Right renal pelvis (tissue), 4 donors: Measurements from ENCODE around the gene LIAS. TPM values are rescaled to one million over a fixed set of nuclear protein-coding genes. Genes with fewer than 3 reads are reported as not detected.
"Not testable (repeated sequence)": the region's sequence is repeated elsewhere in the genome, so short reads cannot be mapped to it uniquely, and the experiment has no call there.

ENCODE experiments used
- DNase-seq, 4 donors: peaks; one replicate each; pipeline ENCODE4 v3.0.0-alpha.2; 2013; ENCODE audit warnings: low read depth in 4 of 4, low spot score in 3 of 4, missing footprints in 1 of 4
- polyA plus RNA-seq, 4 donors: library from polyadenylated mRNA; unstranded; fragments of 120-200 nt; gene quantifications; one replicate each; pipeline ENCODE4 v1.2.1, GENCODE V29; 2013; ENCODE audit not compliant: insufficient read length in 4 of 4

The LIAS gene
- polyA plus RNA-seq = 10 to 100 TPM; 23.6 to 25.6 (median 24.9) TPM

- peak; percentile 96 to 99 (median 98) for DNase-seq
These were observed at the start of gene LIAS, which contains the start of gene RPL9 for GRCh38 chr4:39458505-39459300. Gene LIAS, plus strand, starts transcription at chr4:39459056. Its CDS starts 62 bp downstream, at chr4:39459118. Gene RPL9, minus strand, starts transcription at chr4:39458922. Its CDS starts 483 bp downstream, at chr4:39458439.

- DNase-seq = no peak
These were observed 48.4 kb upstream of the LIAS start for GRCh38 chr4:39410415-39410814.

- DNase-seq = not testable (repeated sequence)
These were observed 47.3 kb upstream of the LIAS start for GRCh38 chr4:39411561-39411960.

- no peak for DNase-seq
These were observed 43.1 kb upstream of the LIAS start for GRCh38 chr4:39415678-39416283.

GRCh38 chr4:39422247-39422646 is 36.6 kb upstream of the LIAS start:
- DNase-seq = no peak

GRCh38 chr4:39425297-39425696 is 33.6 kb upstream of the LIAS start:
- not testable (repeated sequence) for DNase-seq

- no peak for DNase-seq
These were observed 32.1 kb upstream of the LIAS start for GRCh38 chr4:39426728-39427127.

- DNase-seq = no peak
These were observed 31.2 kb upstream of the LIAS start for GRCh38 chr4:39427520-39428114.

- no peak for DNase-seq
These were observed 29.2 kb upstream of the LIAS start for GRCh38 chr4:39429476-39430334.

GRCh38 chr4:39433878-39434492 is 24.9 kb upstream of the LIAS start:
- DNase-seq = no peak

GRCh38 chr4:39435659-39436563 is 22.9 kb upstream of the LIAS start:
- DNase-seq = no peak

GRCh38 chr4:39441593-39441992 is 17.3 kb upstream of the LIAS start:
- no peak for DNase-seq

GRCh38 chr4:39442998-39443397 is 15.9 kb upstream of the LIAS start:
- no peak for DNase-seq

- no peak for DNase-seq
These were observed 12.4 kb upstream of the LIAS start for GRCh38 chr4:39446483-39446841.

- DNase-seq = peak in 2 of 4 donors; percentile 37 to 44
These were observed 11.8 kb upstream of the LIAS start for GRCh38 chr4:39446842-39447573.

GRCh38 chr4:39450618-39451017 is 8.2 kb upstream of the LIAS start:
- no peak for DNase-seq

- DNase-seq = no peak
These were observed 7.3 kb upstream of the LIAS start for GRCh38 chr4:39451423-39452023.
